ENCODE measurements around the gene EXOC6B.

GRCh38 chr2:72132981-72133720 is 692.7 kb downstream of the EXOC6B start:
- TF ChIP-seq ZNF274 (IDR thresholded peaks at IDR 0.05; ENCODE audit: low read depth, low read length) (no peak), YY1 (IDR thresholded peaks at IDR 0.05; ENCODE audit: insufficient read depth, insufficient read length) (no peak)

Measured in NT2/D1 (cell line).